Activated T-cell treated with anti-CD3 and anti-CD28 coated beads for 1 hour (primary cell): Measurements from ENCODE around the gene SH2D1A.
"Not testable (repeated sequence)": the region's sequence is repeated elsewhere in the genome, so short reads cannot be mapped to it uniquely, and the experiment has no call there.

Experiments used
- DNase-seq: peaks from one replicate; pipeline ENCODE4 v3.0.0-alpha.2; 2020; ENCODE audit warnings: low read depth

The SH2D1A gene

GRCh38 chrX:124346117-124346876 is at the start of gene SH2D1A:
Gene SH2D1A, plus strand, starts transcription at chrX:124346563. Its CDS starts 80 bp downstream, at chrX:124346643.
- DNase-seq, result no peak

- not testable (repeated sequence) for DNase-seq
Observed at GRCh38 chrX:124299323-124299722, 47.0 kb upstream of the SH2D1A start.

GRCh38 chrX:124300405-124300804 is 46.0 kb upstream of the SH2D1A start:
- DNase-seq, result no peak

- no peak for DNase-seq
Observed at GRCh38 chrX:124307253-124307907, 39.0 kb upstream of the SH2D1A start.

GRCh38 chrX:124325732-124326131 is 20.6 kb upstream of the SH2D1A start:
- DNase-seq, result no peak

- no peak for DNase-seq
Observed at GRCh38 chrX:124328765-124329164, 17.6 kb upstream of the SH2D1A start.

- DNase-seq, result no peak
Observed at GRCh38 chrX:124332481-124333424, 13.6 kb upstream of the SH2D1A start, which contains the start of gene TEX13D. Gene TEX13D, plus strand, starts transcription at chrX:124332660. Its CDS starts 258 bp downstream, at chrX:124332918.

- DNase-seq, result no peak
Observed at GRCh38 chrX:124333862-124334261, 12.5 kb upstream of the SH2D1A start.

- not testable (repeated sequence) for DNase-seq
Observed at GRCh38 chrX:124334555-124334954, 11.8 kb upstream of the SH2D1A start.

- DNase-seq, result no peak
Observed at GRCh38 chrX:124335598-124335997, 10.8 kb upstream of the SH2D1A start.

- no peak for DNase-seq
Observed at GRCh38 chrX:124337916-124338315, 8.4 kb upstream of the SH2D1A start.

GRCh38 chrX:124338733-124339514 is 7.4 kb upstream of the SH2D1A start:
- no peak for DNase-seq

GRCh38 chrX:124341396-124342132 is 4.8 kb upstream of the SH2D1A start:
- DNase-seq, result no peak

GRCh38 chrX:124342174-124342867 is 4.0 kb upstream of the SH2D1A start:
- DNase-seq, result no peak

GRCh38 chrX:124343016-124343415 is 3.3 kb upstream of the SH2D1A start:
- no peak for DNase-seq

- DNase-seq, result no peak
Observed at GRCh38 chrX:124344246-124344645, 2.1 kb upstream of the SH2D1A start.

- no peak for DNase-seq
Observed at GRCh38 chrX:124346877-124347241, 496 bp downstream of the SH2D1A start.

GRCh38 chrX:124347242-124347641 is 879 bp downstream of the SH2D1A start:
- no peak for DNase-seq

- DNase-seq, result no peak
Observed at GRCh38 chrX:124348182-124348581, 1.8 kb downstream of the SH2D1A start.

- DNase-seq, result no peak
Observed at GRCh38 chrX:124348885-124349453, 2.6 kb downstream of the SH2D1A start.
